GM04503 (cell line): ENCODE data around the gene TP63.

Experiments
- DNase-seq: peaks from one replicate; pipeline ENCODE4 v3.0.0-alpha.2; 2012; ENCODE audit warnings: low read depth

Gene TP63

GRCh38 chr3:189780546-189781270 is 149.5 kb downstream of the TP63 start:
- DNase-seq, result no peak

GRCh38 chr3:189781415-189781814 is 150.2 kb downstream of the TP63 start:
- DNase-seq, result no peak

- no peak for DNase-seq
Observed at GRCh38 chr3:189786479-189787064, 155.4 kb downstream of the TP63 start.

- no peak for DNase-seq
Observed at GRCh38 chr3:189787191-189787590, 156.0 kb downstream of the TP63 start.

GRCh38 chr3:189787632-189788031 is 156.4 kb downstream of the TP63 start:
- DNase-seq, result no peak

GRCh38 chr3:189789432-189789831 is 158.2 kb downstream of the TP63 start:
- no peak for DNase-seq

- DNase-seq, result no peak
Observed at GRCh38 chr3:189790658-189791057, 159.5 kb downstream of the TP63 start.

GRCh38 chr3:189792046-189792929 is 161.1 kb downstream of the TP63 start:
- DNase-seq, result no peak

- DNase-seq, result no peak
Observed at GRCh38 chr3:189794518-189794917, 163.3 kb downstream of the TP63 start.

GRCh38 chr3:189797103-189797750 is 166.0 kb downstream of the TP63 start:
- no peak for DNase-seq

- DNase-seq, result no peak
Observed at GRCh38 chr3:189799366-189799765, 168.2 kb downstream of the TP63 start.

- no peak for DNase-seq
Observed at GRCh38 chr3:189800436-189800835, 169.2 kb downstream of the TP63 start.

GRCh38 chr3:189803254-189803653 is 172.1 kb downstream of the TP63 start:
- DNase-seq, result no peak

- DNase-seq, result no peak
Observed at GRCh38 chr3:189805375-189806067, 174.3 kb downstream of the TP63 start.

GRCh38 chr3:189806171-189806951 is 175.2 kb downstream of the TP63 start:
- DNase-seq, result no peak

GRCh38 chr3:189808246-189809007 is 177.2 kb downstream of the TP63 start:
- DNase-seq, result no peak

GRCh38 chr3:189809583-189809982 is 178.4 kb downstream of the TP63 start:
- no peak for DNase-seq

- no peak for DNase-seq
Observed at GRCh38 chr3:189812806-189813465, 181.7 kb downstream of the TP63 start.

- DNase-seq, result no peak
Observed at GRCh38 chr3:189813647-189814240, 182.6 kb downstream of the TP63 start.
